Activated T-cell treated with anti-CD3 and anti-CD28 coated beads, Interleukin-2, amount 50 U/mL, for 48 hours (primary cell): ENCODE data around the gene SPON1.
"Not testable (repeated sequence)": the region's sequence is repeated elsewhere in the genome, so short reads cannot be mapped to it uniquely, and the experiment has no call there.

ENCODE experiments used
- DNase-seq, 2 experiments: peaks; one replicate each; pipeline ENCODE4 v3.0.0-alpha.2; 2020

The SPON1 gene

DNA sequence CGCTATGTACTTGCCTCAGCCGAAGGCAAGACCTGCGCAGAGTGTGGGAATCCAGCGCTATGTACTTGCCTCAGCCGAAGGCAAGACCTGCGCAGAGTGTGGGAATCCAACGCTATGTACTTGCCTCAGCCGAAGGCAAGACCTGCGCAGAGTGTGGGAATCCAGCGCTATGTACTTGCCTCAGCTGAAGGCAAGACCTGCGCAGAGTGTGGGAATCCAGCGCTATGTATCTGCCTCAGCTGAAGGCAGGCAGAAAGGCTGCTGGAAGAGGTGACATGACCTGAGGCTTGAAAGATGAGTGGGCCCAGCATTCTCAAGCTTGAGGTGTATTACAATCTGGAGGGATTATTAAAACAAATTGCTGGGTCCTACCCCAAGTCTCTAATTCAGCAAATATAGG is 290.0 kb downstream of the SPON1 start:
- DNase-seq, result not testable (repeated sequence)

DNA sequence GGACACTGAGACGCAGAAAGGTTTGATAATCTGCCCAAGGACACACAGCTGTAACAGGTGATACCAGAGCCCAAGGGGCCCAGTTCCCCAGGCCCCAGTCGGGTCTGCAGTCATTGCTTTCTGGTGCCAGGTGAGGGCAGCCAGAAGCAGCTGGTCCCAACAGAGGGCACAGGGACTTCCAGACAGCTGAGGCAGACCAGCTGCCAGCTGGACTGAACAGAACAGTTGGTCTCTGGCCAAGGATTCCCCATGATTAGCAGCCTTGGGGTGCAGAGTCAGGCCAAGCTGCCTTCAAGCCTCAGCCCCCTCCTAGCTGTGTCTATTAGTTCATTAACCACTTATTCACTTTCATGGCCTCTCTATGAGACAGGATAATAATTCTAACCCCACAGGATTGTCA is 290.9 kb downstream of the SPON1 start:
- DNase-seq, result no peak

- no peak for DNase-seq
Measured at GRCh38 chr11:14253840-14254239, 291.3 kb downstream of the SPON1 start.

DNA sequence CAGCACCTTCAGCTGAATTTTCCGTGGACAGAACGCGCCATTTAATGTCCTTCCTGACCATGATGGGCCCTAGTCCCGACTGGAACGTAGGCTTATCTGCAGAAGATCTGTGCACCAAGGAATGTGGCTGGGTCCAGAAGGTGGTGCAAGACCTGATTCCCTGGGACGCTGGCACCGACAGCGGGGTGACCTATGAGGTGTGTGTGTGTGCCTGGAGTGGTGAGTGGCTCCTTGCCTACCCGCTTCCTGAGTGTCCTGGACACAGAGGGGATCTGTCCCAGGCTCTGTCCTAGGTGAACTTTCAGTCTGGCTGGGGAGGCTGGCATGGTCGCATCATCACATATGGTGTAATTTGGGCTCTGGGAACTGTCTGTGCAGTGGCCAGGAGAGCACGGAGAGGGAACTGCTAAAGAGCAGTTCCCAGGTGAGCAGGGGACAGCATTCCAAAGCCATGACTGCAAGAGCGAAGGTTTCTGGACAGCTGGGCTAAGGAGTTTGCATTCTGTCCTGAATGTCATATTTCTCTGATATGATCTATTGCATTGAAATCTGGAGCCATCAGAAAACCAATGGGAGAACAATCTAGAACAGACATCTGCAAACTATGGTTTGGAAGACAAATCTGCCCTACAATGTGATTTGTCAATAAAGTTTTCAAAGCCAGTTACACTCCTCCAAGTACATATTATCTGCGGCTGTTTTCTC is 292.2 kb downstream of the SPON1 start:
- no peak for DNase-seq

DNA sequence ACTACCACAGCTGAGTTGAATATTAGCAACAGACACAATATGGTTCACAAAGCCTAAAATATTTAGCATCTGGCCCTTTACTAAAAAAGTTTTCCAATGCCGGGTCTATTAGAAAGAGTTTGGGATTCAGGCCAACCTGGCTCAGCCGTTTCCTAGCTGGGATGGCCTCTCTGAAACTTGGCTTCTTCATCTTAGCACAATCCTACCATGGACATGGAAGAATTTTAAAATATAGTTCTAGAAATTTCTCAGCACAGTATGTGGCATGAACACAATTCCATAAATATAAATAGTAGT is 292.7 kb downstream of the SPON1 start:
- DNase-seq, result no peak

DNA sequence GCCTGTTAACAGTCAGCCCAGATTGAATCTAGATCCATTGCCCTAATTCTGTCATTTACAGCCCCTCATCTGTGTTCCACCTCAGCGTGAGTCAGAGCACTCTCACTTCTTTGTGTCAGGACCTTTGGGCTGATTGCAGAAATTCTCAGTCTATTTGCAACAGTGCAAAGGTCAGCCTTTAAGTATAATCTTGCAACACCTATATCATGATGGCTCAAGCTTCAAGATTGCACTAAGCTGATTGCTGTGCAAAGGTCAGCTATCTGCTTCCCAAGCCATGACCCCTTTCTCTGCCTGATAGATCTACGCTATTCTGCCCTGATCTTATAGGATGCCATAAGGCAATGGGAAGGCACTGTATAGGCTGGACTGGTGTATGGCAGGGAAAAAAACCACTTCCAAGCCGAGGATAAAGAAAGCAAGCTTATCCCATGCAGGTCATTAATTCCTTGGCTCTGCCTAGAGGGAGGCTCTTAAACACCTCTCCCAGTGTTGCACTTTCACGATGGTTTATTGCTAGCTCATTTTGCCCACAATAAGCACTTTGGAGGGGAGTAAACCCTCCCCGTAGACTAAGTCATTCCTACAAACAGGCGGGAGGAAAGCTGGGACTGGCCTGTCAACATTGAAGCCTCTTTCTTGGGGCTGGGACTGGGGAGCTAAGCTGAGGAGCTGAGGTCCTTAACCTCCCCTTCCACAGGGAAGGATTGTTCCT is 295.9 kb downstream of the SPON1 start:
- no peak for DNase-seq

- no peak for DNase-seq
Measured at GRCh38 chr11:14259186-14259784, 296.8 kb downstream of the SPON1 start.

DNA sequence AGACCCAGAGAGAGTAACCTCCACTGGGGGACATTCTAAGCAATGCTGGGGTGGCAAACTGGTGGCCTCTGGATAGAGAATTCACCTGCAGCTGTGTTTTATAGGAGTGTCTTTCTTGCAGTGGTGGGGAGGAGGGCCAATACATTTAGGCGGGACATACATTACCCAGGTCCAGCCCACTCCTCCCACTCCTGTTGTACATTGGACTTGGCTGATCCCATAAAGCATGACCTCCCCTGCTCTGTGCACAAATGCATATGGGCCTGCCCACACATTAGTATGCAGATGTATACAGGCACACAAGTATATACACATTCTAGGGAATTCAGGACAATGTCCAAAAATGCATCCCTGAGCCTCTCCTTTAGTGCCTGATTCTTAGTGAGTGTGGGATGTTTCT is 297.4 kb downstream of the SPON1 start:
- DNase-seq, result no peak

- no peak for DNase-seq
Measured at GRCh38 chr11:14261066-14261465, 298.5 kb downstream of the SPON1 start.

GRCh38 chr11:14262271-14262846 is 299.8 kb downstream of the SPON1 start:
- no peak for DNase-seq

GRCh38 chr11:14264966-14265365 is 302.4 kb downstream of the SPON1 start:
- DNase-seq, result no peak

- DNase-seq, result no peak
Measured at GRCh38 chr11:14266622-14267021, 304.1 kb downstream of the SPON1 start.

- DNase-seq, result no peak
Measured at GRCh38 chr11:14267861-14268635, 305.5 kb downstream of the SPON1 start.

GRCh38 chr11:14269692-14270573 is 307.4 kb downstream of the SPON1 start:
- no peak for DNase-seq

DNA sequence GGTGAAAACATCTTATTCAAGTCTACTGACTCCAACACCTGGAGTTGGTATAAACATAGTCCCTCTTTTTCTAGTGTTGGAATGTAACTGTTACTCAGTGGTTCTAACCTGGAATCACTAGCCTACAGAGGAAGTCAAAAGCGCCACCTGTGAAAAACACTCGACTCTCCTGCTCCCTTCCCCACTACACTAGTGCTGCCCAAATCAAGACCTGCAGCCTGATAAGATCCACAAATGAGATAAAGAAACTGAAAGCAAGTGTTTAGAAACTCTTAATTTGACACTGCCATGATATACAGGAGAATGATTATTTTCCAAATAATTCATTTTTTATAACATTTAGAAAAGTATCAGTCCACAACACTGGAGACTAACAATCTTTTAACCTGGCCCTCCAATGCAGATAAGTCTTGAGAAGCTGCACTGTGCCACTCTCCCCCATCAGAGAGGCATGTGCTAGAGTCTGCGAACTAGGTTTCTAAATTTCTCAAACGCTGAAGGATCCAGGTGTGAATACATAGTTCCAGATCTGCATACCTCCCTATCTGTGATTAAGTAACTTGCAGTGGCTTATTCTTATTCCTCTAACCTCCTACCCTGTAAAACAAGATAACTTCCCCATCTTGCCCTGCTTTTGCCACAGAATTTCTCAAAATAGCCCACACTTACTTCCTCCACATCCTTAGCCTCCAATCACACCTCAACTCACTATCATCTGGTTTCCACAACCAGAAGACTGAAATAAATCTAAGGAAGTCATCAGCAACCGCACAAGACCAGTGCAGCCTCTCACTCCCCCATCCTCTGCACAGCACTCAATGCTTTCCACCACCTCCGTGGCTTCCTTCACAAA is 308.4 kb downstream of the SPON1 start:
- DNase-seq, result no peak

DNA sequence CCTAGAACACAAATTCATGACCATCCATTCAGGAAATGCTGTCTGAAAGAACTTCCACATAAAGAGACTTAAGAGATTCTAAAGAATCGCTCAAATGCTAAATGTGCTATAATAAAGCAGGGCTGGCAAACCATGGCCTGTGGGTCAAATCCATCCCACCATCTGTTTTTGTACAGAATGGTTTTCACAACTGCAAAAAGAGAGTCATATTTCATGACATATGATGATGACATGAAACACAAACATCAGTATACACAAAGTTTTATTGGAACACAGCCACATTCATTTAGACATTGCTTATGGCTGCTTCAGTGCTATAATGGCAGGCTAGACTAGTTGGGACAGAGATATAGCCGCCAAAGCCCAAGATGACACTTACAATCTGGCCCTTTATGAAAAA is 311.4 kb downstream of the SPON1 start:
- no peak for DNase-seq

DNA sequence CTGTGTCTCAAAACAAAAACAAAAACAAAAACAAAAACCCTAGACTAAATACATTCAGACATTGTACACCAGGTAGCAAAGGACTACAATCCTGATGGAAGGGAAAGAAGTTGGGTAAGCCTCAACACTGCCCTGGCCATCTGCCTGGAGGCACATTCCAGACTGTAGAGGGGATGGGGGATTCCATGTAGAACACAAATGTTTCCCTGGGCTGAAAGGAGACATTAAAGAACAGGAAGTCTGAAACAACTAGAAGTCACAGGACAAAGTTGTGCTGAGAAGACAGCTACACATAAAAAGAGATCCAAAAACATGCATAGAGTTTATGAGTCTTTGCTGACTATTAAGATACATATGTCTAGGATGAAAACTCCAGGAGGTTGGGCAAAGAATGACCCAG is 312.6 kb downstream of the SPON1 start:
- no peak for DNase-seq

GRCh38 chr11:14278869-14279268 is 316.3 kb downstream of the SPON1 start:
- not testable (repeated sequence) for DNase-seq

DNA sequence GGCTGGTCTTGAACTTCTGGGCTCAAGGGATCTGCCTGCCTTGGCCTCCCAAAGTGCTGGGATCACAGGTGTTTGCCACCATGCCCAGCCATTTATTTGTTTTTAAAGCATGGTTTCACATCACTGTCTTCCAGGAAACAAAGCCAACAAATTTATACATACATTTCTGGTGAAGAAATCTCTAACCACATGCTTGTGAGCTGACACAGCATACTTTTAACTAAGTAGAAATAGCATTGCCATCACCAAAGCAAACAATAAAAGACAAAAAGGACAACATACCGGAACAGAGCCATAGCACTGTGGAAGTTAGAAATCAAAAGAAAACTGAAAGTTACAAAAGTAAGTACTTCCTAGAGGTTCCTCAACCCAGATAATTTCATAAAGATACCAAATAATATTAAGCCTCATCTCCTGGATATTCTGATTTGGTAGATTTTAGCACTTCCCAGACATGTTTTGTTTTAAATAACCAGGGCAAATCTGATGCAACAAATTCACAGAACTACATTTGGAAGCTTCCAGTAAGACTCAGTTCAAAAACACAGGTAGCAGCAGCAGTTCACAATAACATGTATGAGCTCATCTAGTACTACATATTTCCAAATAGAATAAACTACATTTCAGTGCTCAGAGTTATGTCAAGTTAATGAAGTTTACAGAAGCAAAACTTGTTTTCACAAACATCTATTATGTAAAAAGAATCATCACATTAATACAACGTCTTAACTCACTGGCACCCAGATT is 325.8 kb downstream of the SPON1 start:
- DNase-seq, result no peak

- no peak for DNase-seq
Measured at GRCh38 chr11:14290422-14290821, 327.9 kb downstream of the SPON1 start.

DNA sequence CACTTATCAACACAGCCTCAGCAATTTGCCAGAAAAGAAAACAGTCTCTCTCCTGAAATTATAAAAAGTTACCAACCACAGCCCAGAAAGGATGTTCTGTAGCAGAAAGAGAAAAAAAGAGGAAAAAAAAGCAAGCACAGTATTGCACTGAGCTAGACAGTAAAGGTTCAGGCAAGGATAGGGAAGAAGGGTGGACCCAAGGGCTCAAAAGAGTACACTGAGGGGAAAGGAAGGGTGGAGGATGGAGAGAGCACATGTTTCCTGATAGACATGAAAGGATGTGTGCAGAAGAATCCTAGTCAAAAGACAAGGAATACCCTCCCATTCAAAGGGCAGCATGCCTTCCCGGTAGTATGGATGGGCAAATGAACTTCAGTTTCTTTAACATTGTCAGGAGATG is 337.4 kb downstream of the SPON1 start:
- no peak for DNase-seq
